NCI-H2029 (cell line): ENCODE results near the gene LMOD3.

Experiments
- DNase-seq: peaks from one replicate; lab custom pipeline; 2025; lab: John Stamatoyannopoulos, UW

Gene LMOD3

GRCh38 chr3:69091389-69092029 is 30.9 kb downstream of the LMOD3 start:
- DNase-seq = no peak

GRCh38 chr3:69090021-69090420 is 32.4 kb downstream of the LMOD3 start:
- DNase-seq = no peak

- DNase-seq = no peak
Measured at GRCh38 chr3:69088063-69088462, 34.3 kb downstream of the LMOD3 start.

- no peak for DNase-seq
Measured at GRCh38 chr3:69087030-69087791, 35.2 kb downstream of the LMOD3 start.

GRCh38 chr3:69085833-69086722 is 36.3 kb downstream of the LMOD3 start:
- peak; percentile 27 for DNase-seq

- DNase-seq = no peak
Measured at GRCh38 chr3:69085168-69085832, 37.1 kb downstream of the LMOD3 start.

GRCh38 chr3:69084326-69085167 is 37.8 kb downstream of the LMOD3 start, which contains the start of gene ARL6IP5:
Gene ARL6IP5 (plus strand): TSS chr3:69084937. CDS start chr3:69085048, 111 bp downstream.
- peak; percentile 76 for DNase-seq

GRCh38 chr3:69082805-69083204 is 39.6 kb downstream of the LMOD3 start:
- no peak for DNase-seq

GRCh38 chr3:69082361-69082760 is 40.0 kb downstream of the LMOD3 start:
- no peak for DNase-seq

GRCh38 chr3:69081583-69082262 is 40.7 kb downstream of the LMOD3 start:
- DNase-seq = no peak

GRCh38 chr3:69080233-69080920 is 42.0 kb downstream of the LMOD3 start, which contains the start of gene UBA3:
Gene UBA3 (minus strand): TSS chr3:69080365. CDS start chr3:69080353, 12 bp downstream.
- peak; percentile 54 for DNase-seq

- DNase-seq = no peak
Measured at GRCh38 chr3:69079269-69080159, 42.9 kb downstream of the LMOD3 start.

GRCh38 chr3:69072928-69073327 is 49.5 kb downstream of the LMOD3 start:
- no peak for DNase-seq

- no peak for DNase-seq
Measured at GRCh38 chr3:69066121-69066520, 56.3 kb downstream of the LMOD3 start.

- DNase-seq = no peak
Measured at GRCh38 chr3:69065318-69065964, 57.0 kb downstream of the LMOD3 start.

GRCh38 chr3:69063636-69064035 is 58.8 kb downstream of the LMOD3 start:
- no peak for DNase-seq

GRCh38 chr3:69059688-69060087 is 62.7 kb downstream of the LMOD3 start:
- no peak for DNase-seq

GRCh38 chr3:69058947-69059224 is 63.5 kb downstream of the LMOD3 start:
- no peak for DNase-seq
